B cell (primary cell): ENCODE results near the gene SPPL2A. TPM values are rescaled to one million over a fixed set of nuclear protein-coding genes. Genes with fewer than 3 reads are reported as not detected.

Source experiments
- ATAC-seq: fragments of 200-7000 bp; cut with Tn5 transposase; one replicate; pipeline ENCODE4 v1.10.0; 2021; ENCODE audit warnings: low read depth, mild to moderate bottlenecking, moderate number of reproducible peaks, moderate library complexity
- CTCF ChIA-PET: fragments of 350-600 bp; sonication (Branson Sonifier 250); formaldehyde crosslinking; loops from one replicate; lab custom pipeline; 2021; ENCODE audit warnings: antibody characterized with exemption, inconsistent platforms; lab: Charles Lee
- POLR2A ChIA-PET: fragments of 350-600 bp; sonication (Branson Sonifier 250); formaldehyde crosslinking; loops from one replicate; lab custom pipeline; 2021; ENCODE audit warnings: antibody characterized with exemption; lab: Charles Lee
- DNase-seq: peaks from one replicate; pipeline ENCODE4 v3.0.0; 2013
- H2AFZ ChIP-seq: 2 replicates; pipeline ENCODE4 v1.6.1; 2012; ENCODE audit warnings: mild to moderate bottlenecking, low read depth, low read length; ENCODE audit not compliant: insufficient read depth, poor library complexity, severe bottlenecking
- H3K27ac ChIP-seq, 2 donors: 1 replicate in 1 of 2; 2 replicates in 1 of 2; pipeline ENCODE4 v1.5.1; 2012 to 2013; ENCODE audit warnings: low read length in 2 of 2, mild to moderate bottlenecking in 2 of 2, moderate library complexity in 1 of 2
- H3K27me3 ChIP-seq, 4 experiments: fragments of 200-600 bp in 1 of 4; sonication (generic) in 1 of 4; replicated peaks in 1 of 4; 1 replicate in 2 of 4; 2 replicates in 2 of 4; pipeline versions ENCODE4 v1.6.1 to v1.7.0; 2013 to 2016; ENCODE audit warnings: low read length in 3 of 4, mild to moderate bottlenecking in 2 of 4, mixed read lengths in 1 of 4, moderate library complexity in 1 of 4; ENCODE audit not compliant: insufficient read depth in 4 of 4, control insufficient read depth in 3 of 4; ENCODE audit errors: control extremely low read depth in 1 of 4
- H3K36me3 ChIP-seq, 2 experiments: replicated peaks in 1 of 2; 1 replicate in 1 of 2; 2 replicates in 1 of 2; pipeline versions ENCODE4 v1.6.1 to v1.7.1; 2013; ENCODE audit warnings: low read length in 1 of 2; ENCODE audit not compliant: insufficient read depth in 2 of 2, control insufficient read depth in 1 of 2; ENCODE audit errors: control extremely low read depth in 1 of 2, extremely low read depth in 1 of 2
- H3K4me1 ChIP-seq, 2 donors: fragments of 200-600 bp in 1 of 2; sonication (generic) in 1 of 2; 1 replicate in 1 of 2; 2 replicates in 1 of 2; pipeline versions ENCODE4 v1.5.1 to v1.6.1; 2013 to 2017; ENCODE audit warnings: low read length in 2 of 2; ENCODE audit not compliant: control insufficient read depth in 2 of 2, insufficient read depth in 2 of 2
- H3K4me2 ChIP-seq: replicated peaks from 2 replicates; pipeline ENCODE3; 2012; ENCODE audit warnings: mild to moderate bottlenecking, low read depth, low read length; ENCODE audit not compliant: poor library complexity, severe bottlenecking
- H3K4me3 ChIP-seq, 5 experiments: fragments of 200-600 bp in 1 of 5; sonication (generic) in 1 of 5; 1 replicate in 3 of 5; 2 replicates in 2 of 5; pipeline versions ENCODE4 v1.5.1 to v1.7.0; 2011 to 2016; ENCODE audit warnings: low read length in 4 of 5, mild to moderate bottlenecking in 4 of 5, low read depth in 2 of 5, control low read depth in 1 of 5, moderate library complexity in 1 of 5; ENCODE audit not compliant: insufficient read depth in 1 of 5; ENCODE audit errors: control extremely low read depth in 1 of 5, extremely low read depth in 1 of 5
- H3K79me2 ChIP-seq: fragments of 200-600 bp; sonication (generic); one replicate; pipeline ENCODE4 v1.6.0; 2016; ENCODE audit warnings: low read length; ENCODE audit not compliant: control insufficient read depth, insufficient read depth
- H3K9ac ChIP-seq: fragments of 200-600 bp; sonication (generic); 2 replicates; pipeline ENCODE4 v1.6.1; 2017; ENCODE audit warnings: mild to moderate bottlenecking, low read length, moderate library complexity
- H3K9me3 ChIP-seq, 3 donors: one replicate each; pipeline versions ENCODE4 v1.6.1 to v1.7.1; 2013; ENCODE audit warnings: low read length in 2 of 3; ENCODE audit not compliant: control insufficient read depth in 2 of 3, insufficient read depth in 1 of 3; ENCODE audit errors: control extremely low read depth in 1 of 3
- H4K20me1 ChIP-seq: 2 replicates; pipeline ENCODE4 v1.6.0; 2012; ENCODE audit warnings: mild to moderate bottlenecking, low read length; ENCODE audit not compliant: insufficient read depth, control insufficient read depth, poor library complexity, severe bottlenecking
- H3K27ac Mint-ChIP-seq: one replicate; pipeline ENCODE4 v1.8.0; 2021; ENCODE audit warnings: mixed read lengths
- H3K27me3 Mint-ChIP-seq: one replicate; pipeline ENCODE4 v1.8.0; 2021; ENCODE audit warnings: mixed read lengths
- H3K4me1 Mint-ChIP-seq: one replicate; pipeline ENCODE4 v1.8.0; 2021; ENCODE audit warnings: mixed read lengths
- H3K4me3 Mint-ChIP-seq: one replicate; pipeline ENCODE4 v1.8.0; 2021; ENCODE audit warnings: mixed read lengths
- H3K9me3 Mint-ChIP-seq: one replicate; pipeline ENCODE4 v1.8.0; 2022; ENCODE audit warnings: mixed read lengths; ENCODE audit not compliant: insufficient read depth
- EZH2 ChIP-seq: IDR thresholded peaks from 2 replicates; pipeline ENCODE4 v1.6.1; 2012; ENCODE audit warnings: borderline replicate concordance, low read depth, mild to moderate bottlenecking, moderate library complexity, low read length; ENCODE audit not compliant: insufficient read depth, poor library complexity, severe bottlenecking
- WGBS: methylation state at CpG from one replicate; pipeline ENCODE4 v1.1.5; 2013; ENCODE audit warnings: missing lambda C conversion rate; ENCODE audit not compliant: insufficient coverage; 5-methylcytosine and 5-hydroxymethylcytosine counted together
- intact Hi-C: fragments of 100-400 bp; cut with micrococcal nuclease; formaldehyde crosslinking; loops from one replicate; pipeline ENCODE4 v1.10.0; 2022
- polyA plus RNA-seq: library from polyadenylated mRNA; depleted of rRNA; stranded (reverse); fragments of >200 nt; gene quantifications from 2 replicates; pipeline ENCODE4 v1.2.3, GENCODE V29; 2012
- total RNA-seq, 2 donors: library from RNA; stranded (reverse); fragments of 120-200 nt in 1 of 2; gene quantifications; 1 replicate in 1 of 2; 2 replicates in 1 of 2; pipeline versions ENCODE4 v1.2.3 to v1.2.4, GENCODE V29; 2013 to 2022
- TF ChIP-seq, protein P1 (sequence below): fragments of 200-600 bp; IDR thresholded peaks from one replicate; pipeline ENCODE4 v1.8.0; 2022; ENCODE audit warnings: antibody characterized with exemption, mild to moderate bottlenecking

SPPL2A gene
- total and polyA plus RNA-seq, 2 donors (not counting 1 experiment from before 2014, with no cell fraction given), result 34.6 to 78.3 TPM

DNA sequence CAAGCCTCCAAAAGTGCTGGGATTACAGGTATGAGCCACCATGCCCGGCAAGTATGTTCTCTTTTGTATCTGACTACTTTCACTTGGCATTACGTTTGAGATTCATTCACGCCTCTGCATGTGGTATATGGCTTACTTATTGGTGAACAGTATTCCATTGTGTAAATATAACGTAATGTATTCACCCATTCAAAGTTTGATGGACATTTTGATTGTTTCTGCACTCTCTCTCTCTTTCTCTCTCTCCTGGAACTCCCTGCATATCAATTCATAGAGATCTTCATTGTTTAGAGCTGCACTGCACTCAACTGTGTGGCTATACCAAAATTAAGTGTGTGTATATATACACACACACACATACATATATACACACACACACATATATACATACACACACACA lies 30.4 kb downstream of the SPPL2A start:
- Histone ChIP-seq H3K36me3 (peaks cover 19 to 70% of the 10 kb centered on the region in 2 experiments), H3K79me2 (no peaks in the 10 kb centered on the region), H3K4me3 (no peak overlapping the region), H3K4me2 (no peak overlapping the region), H3K27ac (no peak overlapping the region), H3K9me3 (no peaks in the 10 kb centered on the region), H2AFZ (no peak overlapping the region), H3K9ac (no peak overlapping the region), H4K20me1 (no peaks in the 10 kb centered on the region), H3K4me1 (no peaks in the 10 kb centered on the region), H3K27me3 (no peaks in the 10 kb centered on the region)
- ChIA-PET CTCF (no interaction called here), POLR2A (no interaction called here)
- Mint-ChIP-seq H3K9me3 (peaks cover 3% of the 10 kb centered on the region), H3K27ac (no peak overlapping the region), H3K27me3 (no peaks in the 10 kb centered on the region), H3K4me1 (no peaks in the 10 kb centered on the region), H3K4me3 (no peak overlapping the region)
- 100% methylated on average over 2 of the region's 4 CpGs for WGBS
- DNase-seq, result no peak
- TF ChIP-seq, protein P1, sequence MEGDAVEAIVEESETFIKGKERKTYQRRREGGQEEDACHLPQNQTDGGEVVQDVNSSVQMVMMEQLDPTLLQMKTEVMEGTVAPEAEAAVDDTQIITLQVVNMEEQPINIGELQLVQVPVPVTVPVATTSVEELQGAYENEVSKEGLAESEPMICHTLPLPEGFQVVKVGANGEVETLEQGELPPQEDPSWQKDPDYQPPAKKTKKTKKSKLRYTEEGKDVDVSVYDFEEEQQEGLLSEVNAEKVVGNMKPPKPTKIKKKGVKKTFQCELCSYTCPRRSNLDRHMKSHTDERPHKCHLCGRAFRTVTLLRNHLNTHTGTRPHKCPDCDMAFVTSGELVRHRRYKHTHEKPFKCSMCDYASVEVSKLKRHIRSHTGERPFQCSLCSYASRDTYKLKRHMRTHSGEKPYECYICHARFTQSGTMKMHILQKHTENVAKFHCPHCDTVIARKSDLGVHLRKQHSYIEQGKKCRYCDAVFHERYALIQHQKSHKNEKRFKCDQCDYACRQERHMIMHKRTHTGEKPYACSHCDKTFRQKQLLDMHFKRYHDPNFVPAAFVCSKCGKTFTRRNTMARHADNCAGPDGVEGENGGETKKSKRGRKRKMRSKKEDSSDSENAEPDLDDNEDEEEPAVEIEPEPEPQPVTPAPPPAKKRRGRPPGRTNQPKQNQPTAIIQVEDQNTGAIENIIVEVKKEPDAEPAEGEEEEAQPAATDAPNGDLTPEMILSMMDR, result no peak
- TF ChIP-seq EZH2, result no peak
- no peak for ATAC-seq
- intact Hi-C loops, result no loop called here

- TF ChIP-seq EZH2, result no peak
- TF ChIP-seq, protein P1, result no peak
- Histone ChIP-seq H3K4me1 (no peaks in the 10 kb centered on the region), H2AFZ (no peak overlapping the region), H3K27ac (no peak overlapping the region), H4K20me1 (no peaks in the 10 kb centered on the region), H3K4me3 (no peak overlapping the region), H3K9me3 (no peaks in the 10 kb centered on the region), H3K79me2 (no peaks in the 10 kb centered on the region), H3K9ac (no peak overlapping the region), H3K27me3 (no peaks in the 10 kb centered on the region), H3K36me3 (peaks cover 13 to 46% of the 10 kb centered on the region in 2 experiments), H3K4me2 (no peak overlapping the region)
- no peaks in the 10 kb centered on the region for H3K27me3 Mint-ChIP-seq
- no CpG with 5 or more reads among the region's 1 CpG for WGBS
- H3K9me3 Mint-ChIP-seq, result no peaks in the 10 kb centered on the region
- ChIA-PET CTCF (no interaction called here), POLR2A (no interaction called here)
- DNase-seq (no peak), ATAC-seq (no peak)
- no peak overlapping the region for H3K4me3 Mint-ChIP-seq
- intact Hi-C loops, result no loop called here
- no peaks in the 10 kb centered on the region for H3K4me1 Mint-ChIP-seq
- H3K27ac Mint-ChIP-seq, result no peak overlapping the region
Measured at GRCh38 chr15:50726315-50726714, 39.2 kb downstream of the SPPL2A start.
